ENCODE measurements around the gene UBL3. TPM values are rescaled to one million over a fixed set of nuclear protein-coding genes. Genes with fewer than 3 reads are reported as not detected.

UBL3 gene
- total RNA-seq, 1 donor from 2014 or later = 23.0 TPM

- Histone ChIP-seq H3K36me3 (ENCODE audit: control insufficient read depth, insufficient read depth, low read length) (no peaks in the 10 kb centered on the region), H3K4me3 (ENCODE audit: low read depth, low read length) (no peak overlapping the region), H3K27me3 (ENCODE audit: control insufficient read depth, insufficient read depth, low read length) (no peaks in the 10 kb centered on the region)
- no peak for DNase-seq (ENCODE audit: low read depth)
- no peak for TF ChIP-seq CTCF (IDR thresholded peaks at IDR 0.05; ENCODE audit: insufficient read depth, low read length, poor library complexity, severe bottlenecking)
These were observed 42.2 kb downstream of the UBL3 start for GRCh38 chr13:29808264-29808663.

- no peak for TF ChIP-seq CTCF (IDR thresholded peaks at IDR 0.05; ENCODE audit: insufficient read depth, low read length, poor library complexity, severe bottlenecking)
- no peaks in the 10 kb centered on the region for H3K27me3 ChIP-seq (ENCODE audit: control insufficient read depth, insufficient read depth, low read length)
- H3K4me3 ChIP-seq (ENCODE audit: low read depth, low read length) = no peak overlapping the region
- H3K36me3 ChIP-seq (ENCODE audit: control insufficient read depth, insufficient read depth, low read length) = no peaks in the 10 kb centered on the region
- no peak for DNase-seq (ENCODE audit: low read depth)
These were observed 44.1 kb downstream of the UBL3 start for GRCh38 chr13:29805994-29806979.

DNA sequence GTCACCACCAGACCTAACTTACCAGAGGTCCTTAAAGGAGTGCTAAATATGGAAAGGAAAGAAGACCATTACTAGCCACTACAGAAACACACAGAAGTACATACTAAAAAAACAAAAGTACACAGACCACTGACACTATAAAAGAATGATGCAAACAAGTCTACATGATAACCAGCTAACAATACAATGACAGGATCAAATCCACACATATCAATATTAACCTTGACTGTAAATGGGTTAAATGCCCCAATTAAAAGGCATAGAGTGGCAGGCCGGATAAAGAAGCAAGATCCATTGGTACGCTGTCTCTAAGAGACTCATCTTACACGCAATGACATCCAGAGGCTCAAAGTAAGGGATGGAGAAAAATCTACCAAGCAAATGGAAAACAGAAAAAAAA is 47.2 kb downstream of the UBL3 start:
- Histone ChIP-seq H3K36me3 (ENCODE audit: control insufficient read depth, insufficient read depth, low read length) (no peaks in the 10 kb centered on the region), H3K27me3 (ENCODE audit: control insufficient read depth, insufficient read depth, low read length) (no peaks in the 10 kb centered on the region), H3K4me3 (ENCODE audit: low read depth, low read length) (no peak overlapping the region)
- no peak for TF ChIP-seq CTCF (IDR thresholded peaks at IDR 0.05; ENCODE audit: insufficient read depth, low read length, poor library complexity, severe bottlenecking)
- no peak for DNase-seq (ENCODE audit: low read depth)

DNA sequence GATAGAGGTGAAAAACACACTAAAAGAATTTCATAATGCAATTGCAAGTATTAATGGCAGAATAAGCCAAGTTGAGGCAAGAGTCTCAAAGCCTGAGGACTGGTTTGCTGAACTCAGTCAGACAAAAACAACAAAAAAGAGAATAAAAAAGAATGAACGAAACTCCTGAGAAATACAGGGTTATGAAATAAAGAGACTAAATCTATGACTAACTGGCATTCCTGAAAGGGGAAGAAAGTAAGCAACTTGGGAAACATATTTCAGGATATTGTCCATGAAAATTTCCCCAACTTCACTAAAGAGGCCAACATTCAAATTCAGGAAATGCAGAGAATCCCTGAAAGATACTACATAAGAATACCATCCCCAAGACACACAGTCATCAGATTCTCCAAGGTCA is 47.8 kb downstream of the UBL3 start:
- no peak for DNase-seq (ENCODE audit: low read depth)
- TF ChIP-seq CTCF (IDR thresholded peaks at IDR 0.05; ENCODE audit: insufficient read depth, low read length, poor library complexity, severe bottlenecking) = no peak

GRCh38 chr13:29801737-29802305 is 48.6 kb downstream of the UBL3 start:
- H3K4me3 ChIP-seq (ENCODE audit: low read depth, low read length) = no peak overlapping the region
- no peak for DNase-seq (ENCODE audit: low read depth)
- TF ChIP-seq CTCF (IDR thresholded peaks at IDR 0.05; ENCODE audit: insufficient read depth, low read length, poor library complexity, severe bottlenecking) = no peak
- H3K27me3 ChIP-seq (ENCODE audit: control insufficient read depth, insufficient read depth, low read length) = no peaks in the 10 kb centered on the region
- H3K36me3 ChIP-seq (ENCODE audit: control insufficient read depth, insufficient read depth, low read length) = no peaks in the 10 kb centered on the region

More for the DNA sequence above, 47.8 kb downstream of the UBL3 start:
- Histone ChIP-seq H3K27me3 (ENCODE audit: control insufficient read depth, insufficient read depth, low read length) (no peaks in the 10 kb centered on the region), H3K36me3 (ENCODE audit: control insufficient read depth, insufficient read depth, low read length) (no peaks in the 10 kb centered on the region), H3K4me3 (ENCODE audit: low read depth, low read length) (no peak overlapping the region)

All from kidney epithelial cell (primary cell).